HEK293 (cell line): Measurements from ENCODE around the gene SVIL.

Experiments
- EGR2 ChIP-seq: fragments of 450-650 bp; formaldehyde crosslinking; IDR thresholded peaks from 2 replicates; pipeline ENCODE4 v1.5.1; 2016; ENCODE audit warnings: low read depth, missing biosample characterization, missing genetic modification characterization
- HOXD13 ChIP-seq: sonication (generic); formaldehyde crosslinking; IDR thresholded peaks from 2 replicates; pipeline ENCODE4 v1.8.0; 2022; ENCODE audit warnings: missing genetic modification reagents, borderline replicate concordance
- KLF16 ChIP-seq: fragments of 450-650 bp; formaldehyde crosslinking; IDR thresholded peaks from 2 replicates; pipeline ENCODE4 v1.5.1; 2017; ENCODE audit warnings: missing biosample characterization, missing genetic modification characterization
- YY2 ChIP-seq: fragments of 450-650 bp; formaldehyde crosslinking; IDR thresholded peaks from 2 replicates; pipeline ENCODE4 v1.5.1; 2016; ENCODE audit warnings: missing biosample characterization, missing genetic modification characterization
- ZFHX2 ChIP-seq: fragments of 450-650 bp; formaldehyde crosslinking; conservative IDR thresholded peaks from 2 replicates; pipeline ENCODE4 v1.5.1; 2016; ENCODE audit warnings: missing biosample characterization, missing genetic modification characterization
- ZFP37 ChIP-seq: fragments of 450-650 bp; formaldehyde crosslinking; IDR thresholded peaks from 2 replicates; pipeline ENCODE4 v1.5.1; 2016; ENCODE audit warnings: missing biosample characterization, missing genetic modification characterization
- ZNF10 ChIP-seq: fragments of 450-650 bp; formaldehyde crosslinking; IDR thresholded peaks from 2 replicates; pipeline ENCODE4 v1.5.1; 2017; ENCODE audit warnings: missing biosample characterization, missing genetic modification characterization
- ZNF114 ChIP-seq: fragments of 450-650 bp; formaldehyde crosslinking; IDR thresholded peaks from 2 replicates; pipeline ENCODE4 v1.5.0; 2017; ENCODE audit warnings: missing biosample characterization, missing genetic modification characterization
- ZNF350 ChIP-seq: fragments of 450-650 bp; formaldehyde crosslinking; IDR thresholded peaks from 2 replicates; pipeline ENCODE4 v1.5.0; 2017; ENCODE audit warnings: missing biosample characterization, mild to moderate bottlenecking, missing genetic modification characterization
- ZNF354C ChIP-seq: fragments of 450-650 bp; formaldehyde crosslinking; IDR thresholded peaks from 2 replicates; pipeline ENCODE4 v1.5.1; 2016; ENCODE audit warnings: missing biosample characterization, missing genetic modification characterization, low read depth, borderline replicate concordance
- ZNF433 ChIP-seq: fragments of 450-650 bp; formaldehyde crosslinking; IDR thresholded peaks from 2 replicates; pipeline ENCODE4 v1.5.1; 2016; ENCODE audit warnings: missing biosample characterization, missing genetic modification characterization, low read depth
- ZNF558 ChIP-seq: fragments of 450-650 bp; formaldehyde crosslinking; IDR thresholded peaks from 2 replicates; pipeline ENCODE4 v1.5.1; 2016; ENCODE audit warnings: missing biosample characterization, missing genetic modification characterization
- ZNF596 ChIP-seq: fragments of 450-650 bp; IDR thresholded peaks from 2 replicates; pipeline ENCODE4 v1.5.0; 2018; ENCODE audit warnings: missing biosample characterization, mild to moderate bottlenecking, missing genetic modification characterization, moderate library complexity
- ZNF747 ChIP-seq: fragments of 450-650 bp; formaldehyde crosslinking; IDR thresholded peaks from 2 replicates; pipeline ENCODE4 v1.5.1; 2016; ENCODE audit warnings: missing biosample characterization, missing genetic modification characterization
- ZNF76 ChIP-seq: fragments of 450-650 bp; formaldehyde crosslinking; IDR thresholded peaks from 2 replicates; pipeline ENCODE4; 2016; ENCODE audit warnings: low read depth, missing biosample characterization, missing genetic modification characterization, borderline replicate concordance
- TF ChIP-seq, protein P1 (sequence below): fragments of 450-650 bp; formaldehyde crosslinking; IDR thresholded peaks from 2 replicates; pipeline ENCODE4 v1.5.0; 2017; ENCODE audit warnings: missing biosample characterization, missing genetic modification characterization, borderline replicate concordance
- TF ChIP-seq, protein P2 (sequence below): fragments of 450-650 bp; formaldehyde crosslinking; IDR thresholded peaks from 2 replicates; pipeline ENCODE4 v1.5.1; 2017; ENCODE audit warnings: missing biosample characterization, missing genetic modification characterization
- TF ChIP-seq, protein P3 (sequence below): fragments of 450-650 bp; formaldehyde crosslinking; IDR thresholded peaks from 2 replicates; pipeline ENCODE4 v1.5.1; 2016; ENCODE audit warnings: missing biosample characterization, missing genetic modification characterization, low read depth
- TF ChIP-seq, protein P4 (sequence below): fragments of 450-650 bp; formaldehyde crosslinking; IDR thresholded peaks from 2 replicates; pipeline ENCODE4 v1.5.1; 2016; ENCODE audit warnings: missing biosample characterization, missing genetic modification characterization
- TF ChIP-seq, protein P5 (sequence below): fragments of 450-650 bp; formaldehyde crosslinking; IDR thresholded peaks from 2 replicates; pipeline ENCODE4 v1.5.1; 2016; ENCODE audit warnings: missing biosample characterization, missing genetic modification characterization, low read depth
- TF ChIP-seq, protein P6 (sequence below): fragments of 450-650 bp; formaldehyde crosslinking; IDR thresholded peaks from 2 replicates; pipeline ENCODE4 v1.5.1; 2016; ENCODE audit warnings: missing biosample characterization, missing genetic modification characterization
- TF ChIP-seq, protein P7 (sequence below): fragments of 450-650 bp; formaldehyde crosslinking; IDR thresholded peaks from 2 replicates; pipeline ENCODE4 v1.5.1; 2017; ENCODE audit warnings: missing biosample characterization, missing genetic modification characterization
- TF ChIP-seq, protein P8 (sequence below): fragments of 450-650 bp; formaldehyde crosslinking; IDR thresholded peaks from 2 replicates; pipeline ENCODE4 v1.5.1; 2016; ENCODE audit warnings: missing biosample characterization, missing genetic modification characterization

SVIL gene

DNA sequence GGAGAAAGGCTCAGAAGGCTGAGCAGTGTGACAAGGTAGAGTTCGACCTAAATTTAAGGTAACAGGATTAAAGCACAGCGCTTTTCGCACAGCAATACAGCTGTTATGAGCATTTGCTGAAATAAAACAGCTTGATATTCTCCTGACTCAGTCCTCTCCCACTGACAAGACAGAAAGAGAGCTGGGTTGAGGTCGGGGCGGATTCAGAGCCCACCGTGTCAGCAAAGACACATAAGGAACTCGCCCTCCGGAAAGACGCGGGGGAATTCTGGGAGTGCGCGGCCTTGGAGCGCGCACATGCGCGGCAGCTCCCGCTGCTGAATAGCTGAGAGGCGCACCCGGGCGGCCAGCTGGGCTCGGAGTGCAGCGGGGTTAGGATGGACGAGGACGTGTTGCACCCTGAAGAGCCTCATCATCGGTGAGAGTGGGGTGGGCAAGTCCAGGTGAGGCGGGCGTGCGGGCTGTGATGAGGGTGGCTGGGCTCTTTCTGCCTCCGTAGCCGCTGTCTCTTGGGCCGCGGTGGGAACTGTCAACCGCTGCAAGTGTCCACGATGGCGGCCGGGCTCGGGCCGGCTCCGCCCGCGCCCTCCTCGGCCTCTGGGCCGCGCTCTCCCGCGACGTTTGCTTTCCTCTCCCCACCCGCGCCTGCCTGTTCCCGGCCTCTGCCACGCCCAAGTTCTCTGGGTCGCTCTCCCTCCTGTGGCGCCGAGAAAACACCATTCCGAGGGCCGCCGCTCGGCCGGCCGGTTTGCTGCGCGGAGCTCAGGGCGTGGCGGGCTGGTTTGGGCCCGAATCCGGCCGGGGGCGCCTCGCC, 225.3 kb downstream of the SVIL start (continued):
- TF ChIP-seq, protein P1, sequence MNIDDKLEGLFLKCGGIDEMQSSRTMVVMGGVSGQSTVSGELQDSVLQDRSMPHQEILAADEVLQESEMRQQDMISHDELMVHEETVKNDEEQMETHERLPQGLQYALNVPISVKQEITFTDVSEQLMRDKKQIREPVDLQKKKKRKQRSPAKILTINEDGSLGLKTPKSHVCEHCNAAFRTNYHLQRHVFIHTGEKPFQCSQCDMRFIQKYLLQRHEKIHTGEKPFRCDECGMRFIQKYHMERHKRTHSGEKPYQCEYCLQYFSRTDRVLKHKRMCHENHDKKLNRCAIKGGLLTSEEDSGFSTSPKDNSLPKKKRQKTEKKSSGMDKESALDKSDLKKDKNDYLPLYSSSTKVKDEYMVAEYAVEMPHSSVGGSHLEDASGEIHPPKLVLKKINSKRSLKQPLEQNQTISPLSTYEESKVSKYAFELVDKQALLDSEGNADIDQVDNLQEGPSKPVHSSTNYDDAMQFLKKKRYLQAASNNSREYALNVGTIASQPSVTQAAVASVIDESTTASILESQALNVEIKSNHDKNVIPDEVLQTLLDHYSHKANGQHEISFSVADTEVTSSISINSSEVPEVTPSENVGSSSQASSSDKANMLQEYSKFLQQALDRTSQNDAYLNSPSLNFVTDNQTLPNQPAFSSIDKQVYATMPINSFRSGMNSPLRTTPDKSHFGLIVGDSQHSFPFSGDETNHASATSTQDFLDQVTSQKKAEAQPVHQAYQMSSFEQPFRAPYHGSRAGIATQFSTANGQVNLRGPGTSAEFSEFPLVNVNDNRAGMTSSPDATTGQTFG (tag by site-specific recombination), result no peak
- no peak for TF ChIP-seq ZNF10
- 0 out of 2 replicates have a peak, but pooled peaks have one; percentile 57 for TF ChIP-seq EGR2 (tag by site-specific recombination)
- TF ChIP-seq, protein P2, sequence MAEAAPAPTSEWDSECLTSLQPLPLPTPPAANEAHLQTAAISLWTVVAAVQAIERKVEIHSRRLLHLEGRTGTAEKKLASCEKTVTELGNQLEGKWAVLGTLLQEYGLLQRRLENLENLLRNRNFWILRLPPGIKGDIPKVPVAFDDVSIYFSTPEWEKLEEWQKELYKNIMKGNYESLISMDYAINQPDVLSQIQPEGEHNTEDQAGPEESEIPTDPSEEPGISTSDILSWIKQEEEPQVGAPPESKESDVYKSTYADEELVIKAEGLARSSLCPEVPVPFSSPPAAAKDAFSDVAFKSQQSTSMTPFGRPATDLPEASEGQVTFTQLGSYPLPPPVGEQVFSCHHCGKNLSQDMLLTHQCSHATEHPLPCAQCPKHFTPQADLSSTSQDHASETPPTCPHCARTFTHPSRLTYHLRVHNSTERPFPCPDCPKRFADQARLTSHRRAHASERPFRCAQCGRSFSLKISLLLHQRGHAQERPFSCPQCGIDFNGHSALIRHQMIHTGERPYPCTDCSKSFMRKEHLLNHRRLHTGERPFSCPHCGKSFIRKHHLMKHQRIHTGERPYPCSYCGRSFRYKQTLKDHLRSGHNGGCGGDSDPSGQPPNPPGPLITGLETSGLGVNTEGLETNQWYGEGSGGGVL (tag by site-specific recombination), result no peak
- peak; percentile 55; the same call in 1 of the 2 replicates for TF ChIP-seq YY2 (tag by site-specific recombination)
- TF ChIP-seq, protein P3, sequence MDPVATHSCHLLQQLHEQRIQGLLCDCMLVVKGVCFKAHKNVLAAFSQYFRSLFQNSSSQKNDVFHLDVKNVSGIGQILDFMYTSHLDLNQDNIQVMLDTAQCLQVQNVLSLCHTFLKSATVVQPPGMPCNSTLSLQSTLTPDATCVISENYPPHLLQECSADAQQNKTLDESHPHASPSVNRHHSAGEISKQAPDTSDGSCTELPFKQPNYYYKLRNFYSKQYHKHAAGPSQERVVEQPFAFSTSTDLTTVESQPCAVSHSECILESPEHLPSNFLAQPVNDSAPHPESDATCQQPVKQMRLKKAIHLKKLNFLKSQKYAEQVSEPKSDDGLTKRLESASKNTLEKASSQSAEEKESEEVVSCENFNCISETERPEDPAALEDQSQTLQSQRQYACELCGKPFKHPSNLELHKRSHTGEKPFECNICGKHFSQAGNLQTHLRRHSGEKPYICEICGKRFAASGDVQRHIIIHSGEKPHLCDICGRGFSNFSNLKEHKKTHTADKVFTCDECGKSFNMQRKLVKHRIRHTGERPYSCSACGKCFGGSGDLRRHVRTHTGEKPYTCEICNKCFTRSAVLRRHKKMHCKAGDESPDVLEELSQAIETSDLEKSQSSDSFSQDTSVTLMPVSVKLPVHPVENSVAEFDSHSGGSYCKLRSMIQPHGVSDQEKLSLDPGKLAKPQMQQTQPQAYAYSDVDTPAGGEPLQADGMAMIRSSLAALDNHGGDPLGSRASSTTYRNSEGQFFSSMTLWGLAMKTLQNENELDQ (tag by site-specific recombination), result no peak
- no peak for TF ChIP-seq ZNF596 (tag by site-specific recombination)
- TF ChIP-seq, protein P4, sequence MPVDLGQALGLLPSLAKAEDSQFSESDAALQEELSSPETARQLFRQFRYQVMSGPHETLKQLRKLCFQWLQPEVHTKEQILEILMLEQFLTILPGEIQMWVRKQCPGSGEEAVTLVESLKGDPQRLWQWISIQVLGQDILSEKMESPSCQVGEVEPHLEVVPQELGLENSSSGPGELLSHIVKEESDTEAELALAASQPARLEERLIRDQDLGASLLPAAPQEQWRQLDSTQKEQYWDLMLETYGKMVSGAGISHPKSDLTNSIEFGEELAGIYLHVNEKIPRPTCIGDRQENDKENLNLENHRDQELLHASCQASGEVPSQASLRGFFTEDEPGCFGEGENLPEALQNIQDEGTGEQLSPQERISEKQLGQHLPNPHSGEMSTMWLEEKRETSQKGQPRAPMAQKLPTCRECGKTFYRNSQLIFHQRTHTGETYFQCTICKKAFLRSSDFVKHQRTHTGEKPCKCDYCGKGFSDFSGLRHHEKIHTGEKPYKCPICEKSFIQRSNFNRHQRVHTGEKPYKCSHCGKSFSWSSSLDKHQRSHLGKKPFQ (tag by site-specific recombination), result peak; percentile 98
- peak; percentile 72 for TF ChIP-seq KLF16
- no peak for TF ChIP-seq ZNF350
- TF ChIP-seq, protein P5, sequence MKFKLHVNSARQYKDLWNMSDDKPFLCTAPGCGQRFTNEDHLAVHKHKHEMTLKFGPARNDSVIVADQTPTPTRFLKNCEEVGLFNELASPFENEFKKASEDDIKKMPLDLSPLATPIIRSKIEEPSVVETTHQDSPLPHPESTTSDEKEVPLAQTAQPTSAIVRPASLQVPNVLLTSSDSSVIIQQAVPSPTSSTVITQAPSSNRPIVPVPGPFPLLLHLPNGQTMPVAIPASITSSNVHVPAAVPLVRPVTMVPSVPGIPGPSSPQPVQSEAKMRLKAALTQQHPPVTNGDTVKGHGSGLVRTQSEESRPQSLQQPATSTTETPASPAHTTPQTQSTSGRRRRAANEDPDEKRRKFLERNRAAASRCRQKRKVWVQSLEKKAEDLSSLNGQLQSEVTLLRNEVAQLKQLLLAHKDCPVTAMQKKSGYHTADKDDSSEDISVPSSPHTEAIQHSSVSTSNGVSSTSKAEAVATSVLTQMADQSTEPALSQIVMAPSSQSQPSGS (tag by site-specific recombination), result no peak
- TF ChIP-seq ZNF114 (tag by site-specific recombination), result no peak
- peak; percentile 63 for TF ChIP-seq ZFHX2 (tag by site-specific recombination)
- TF ChIP-seq, protein P6, sequence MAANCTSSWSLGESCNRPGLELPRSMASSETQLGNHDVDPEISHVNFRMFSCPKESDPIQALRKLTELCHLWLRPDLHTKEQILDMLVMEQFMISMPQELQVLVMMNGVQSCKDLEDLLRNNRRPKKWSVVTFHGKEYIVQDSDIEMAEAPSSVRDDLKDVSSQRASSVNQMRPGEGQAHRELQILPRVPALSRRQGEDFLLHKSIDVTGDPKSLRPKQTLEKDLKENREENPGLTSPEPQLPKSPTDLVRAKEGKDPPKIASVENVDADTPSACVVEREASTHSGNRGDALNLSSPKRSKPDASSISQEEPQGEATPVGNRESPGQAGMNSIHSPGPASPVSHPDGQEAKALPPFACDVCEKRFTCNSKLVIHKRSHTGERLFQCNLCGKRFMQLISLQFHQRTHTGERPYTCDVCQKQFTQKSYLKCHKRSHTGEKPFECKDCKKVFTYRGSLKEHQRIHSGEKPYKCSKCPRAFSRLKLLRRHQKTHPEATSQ (tag by site-specific recombination), result peak; percentile 59; the same call in 1 of the 2 replicates
- peak; percentile 86 for TF ChIP-seq ZNF76 (tag by site-specific recombination)
- TF ChIP-seq, protein P7, sequence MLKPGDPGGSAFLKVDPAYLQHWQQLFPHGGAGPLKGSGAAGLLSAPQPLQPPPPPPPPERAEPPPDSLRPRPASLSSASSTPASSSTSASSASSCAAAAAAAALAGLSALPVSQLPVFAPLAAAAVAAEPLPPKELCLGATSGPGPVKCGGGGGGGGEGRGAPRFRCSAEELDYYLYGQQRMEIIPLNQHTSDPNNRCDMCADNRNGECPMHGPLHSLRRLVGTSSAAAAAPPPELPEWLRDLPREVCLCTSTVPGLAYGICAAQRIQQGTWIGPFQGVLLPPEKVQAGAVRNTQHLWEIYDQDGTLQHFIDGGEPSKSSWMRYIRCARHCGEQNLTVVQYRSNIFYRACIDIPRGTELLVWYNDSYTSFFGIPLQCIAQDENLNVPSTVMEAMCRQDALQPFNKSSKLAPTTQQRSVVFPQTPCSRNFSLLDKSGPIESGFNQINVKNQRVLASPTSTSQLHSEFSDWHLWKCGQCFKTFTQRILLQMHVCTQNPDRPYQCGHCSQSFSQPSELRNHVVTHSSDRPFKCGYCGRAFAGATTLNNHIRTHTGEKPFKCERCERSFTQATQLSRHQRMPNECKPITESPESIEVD (tag by site-specific recombination), result no peak
- no peak for TF ChIP-seq ZNF354C (tag by site-specific recombination)
- TF ChIP-seq, protein P8, sequence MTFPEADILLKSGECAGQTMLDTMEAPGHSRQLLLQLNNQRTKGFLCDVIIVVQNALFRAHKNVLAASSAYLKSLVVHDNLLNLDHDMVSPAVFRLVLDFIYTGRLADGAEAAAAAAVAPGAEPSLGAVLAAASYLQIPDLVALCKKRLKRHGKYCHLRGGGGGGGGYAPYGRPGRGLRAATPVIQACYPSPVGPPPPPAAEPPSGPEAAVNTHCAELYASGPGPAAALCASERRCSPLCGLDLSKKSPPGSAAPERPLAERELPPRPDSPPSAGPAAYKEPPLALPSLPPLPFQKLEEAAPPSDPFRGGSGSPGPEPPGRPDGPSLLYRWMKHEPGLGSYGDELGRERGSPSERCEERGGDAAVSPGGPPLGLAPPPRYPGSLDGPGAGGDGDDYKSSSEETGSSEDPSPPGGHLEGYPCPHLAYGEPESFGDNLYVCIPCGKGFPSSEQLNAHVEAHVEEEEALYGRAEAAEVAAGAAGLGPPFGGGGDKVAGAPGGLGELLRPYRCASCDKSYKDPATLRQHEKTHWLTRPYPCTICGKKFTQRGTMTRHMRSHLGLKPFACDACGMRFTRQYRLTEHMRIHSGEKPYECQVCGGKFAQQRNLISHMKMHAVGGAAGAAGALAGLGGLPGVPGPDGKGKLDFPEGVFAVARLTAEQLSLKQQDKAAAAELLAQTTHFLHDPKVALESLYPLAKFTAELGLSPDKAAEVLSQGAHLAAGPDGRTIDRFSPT (tag by site-specific recombination), result no peak
- no peak for TF ChIP-seq HOXD13
- no peak for TF ChIP-seq ZNF433 (tag by site-specific recombination)
- no peak for TF ChIP-seq ZNF747
- TF ChIP-seq ZNF558, result no peak
- TF ChIP-seq ZFP37 (tag by site-specific recombination), result peak; percentile 91; the same call in 1 of the 2 replicates
